ENCODE results near the gene PTX4. TPM values are rescaled to one million over a fixed set of nuclear protein-coding genes. Genes with fewer than 3 reads are reported as not detected.

Gene PTX4
- total RNA-seq, 8 experiments from 2014 or later, result 0.11 to 0.46 (median 0.16) TPM; not detected in 4

GRCh38 chr16:1455190-1456171, 33.3 kb downstream of the PTX4 start:
- 85 to 100% (median 95%) methylated on average over 1 to 13 of the region's 41 CpGs; no CpG with 5 or more reads in 7 of the 10 experiments for WGBS, 10 experiments
- Histone ChIP-seq H3K4me1 (replicated peaks in 1 of 2) (no peaks in the 10 kb centered on the region), H3K4me3 (no peak overlapping the region), H3K27ac (no peak overlapping the region)
- no peak for ATAC-seq (replicated peaks in 6 of 8)
- in situ Hi-C loops (cut with MboI; ENCODE audit: low pct_unique_long_range_greater_than_20kb in 2 of 9, low sequenced_read_pairs in 9 of 9, unreplicated experiment in 9 of 9), result no loop called here

DNA sequence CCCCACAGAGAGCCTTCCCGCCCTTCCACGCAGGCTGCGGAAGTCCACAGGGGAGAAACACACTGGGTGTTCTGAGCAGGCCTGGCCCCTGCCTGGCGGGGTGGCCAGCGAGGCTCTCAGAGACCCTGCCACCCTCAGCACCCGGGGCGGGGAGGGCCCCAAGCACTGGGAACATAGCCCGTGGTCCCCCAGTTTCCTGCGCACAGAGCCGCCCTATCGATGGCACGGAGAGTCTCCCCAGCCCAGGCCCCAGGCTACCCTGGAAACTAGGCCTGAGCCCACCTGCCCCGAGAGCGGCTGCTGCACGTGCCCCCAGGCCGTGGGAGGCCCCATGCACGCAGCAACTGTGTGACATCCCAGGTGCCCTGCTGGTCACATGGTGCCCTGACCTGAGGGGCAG, 34.2 kb downstream of the PTX4 start:
- H3K27ac ChIP-seq, result no peak overlapping the region
- ATAC-seq (replicated peaks in 6 of 8), result no peak
- H3K4me3 ChIP-seq, result no peak overlapping the region
- H3K4me1 ChIP-seq (replicated peaks in 1 of 2), result no peaks in the 10 kb centered on the region
- WGBS, 10 experiments, result 80 to 100% (median 93%) methylated on average over 1 to 3 of the region's 17 CpGs; no CpG with 5 or more reads in 7 of the 10 experiments
- in situ Hi-C loops (cut with MboI; ENCODE audit: low pct_unique_long_range_greater_than_20kb in 2 of 9, low sequenced_read_pairs in 9 of 9, unreplicated experiment in 9 of 9), result no loop called here

DNA sequence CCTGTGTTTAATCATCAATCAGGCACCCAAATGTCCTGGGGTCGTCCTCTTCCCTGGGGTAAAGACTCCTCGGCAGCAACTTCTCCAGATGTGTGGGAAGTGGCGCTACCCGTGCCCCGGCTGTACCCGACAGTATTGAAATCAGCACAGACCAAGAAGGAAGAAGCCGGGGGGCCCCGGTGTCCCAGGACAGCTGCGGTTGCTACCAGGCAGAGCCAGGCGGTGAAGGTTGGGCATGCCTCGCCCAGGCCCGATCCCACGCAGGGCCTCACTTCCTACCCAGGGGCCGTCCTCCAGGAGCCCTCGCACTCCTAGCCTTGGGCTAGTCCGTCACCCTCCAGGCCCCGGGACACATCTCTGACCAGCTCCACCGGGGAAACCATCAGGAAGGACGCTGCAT, 35.4 kb downstream of the PTX4 start:
- 83 to 100% (median 97%) methylated on average over 1 to 7 of the region's 19 CpGs; no CpG with 5 or more reads in 7 of the 10 experiments for WGBS, 10 experiments
- no peak for ATAC-seq (replicated peaks in 6 of 8)
- no peak overlapping the region for H3K4me3 ChIP-seq
- in situ Hi-C loops (cut with MboI; ENCODE audit: low pct_unique_long_range_greater_than_20kb in 2 of 9, low sequenced_read_pairs in 9 of 9, unreplicated experiment in 9 of 9), result no loop called here
- H3K4me1 ChIP-seq (replicated peaks in 1 of 2), result no peaks in the 10 kb centered on the region
- H3K27ac ChIP-seq, result no peak overlapping the region

GRCh38 chr16:1452530-1452929, 36.2 kb downstream of the PTX4 start:
- in situ Hi-C loops (cut with MboI; ENCODE audit: low pct_unique_long_range_greater_than_20kb in 2 of 9, low sequenced_read_pairs in 9 of 9, unreplicated experiment in 9 of 9), result no loop called here
- H3K27ac ChIP-seq, result no peak overlapping the region
- no peak overlapping the region for H3K4me3 ChIP-seq
- 90 to 94% methylated on average over 4 to 6 of the region's 20 CpGs; no CpG with 5 or more reads in 8 of the 10 experiments for WGBS, 10 experiments
- ATAC-seq (replicated peaks in 6 of 8), result peak in 3 of 8 experiments; percentile 2 to 9 (median 8)
- no peaks in the 10 kb centered on the region for H3K4me1 ChIP-seq (replicated peaks in 1 of 2)

DNA sequence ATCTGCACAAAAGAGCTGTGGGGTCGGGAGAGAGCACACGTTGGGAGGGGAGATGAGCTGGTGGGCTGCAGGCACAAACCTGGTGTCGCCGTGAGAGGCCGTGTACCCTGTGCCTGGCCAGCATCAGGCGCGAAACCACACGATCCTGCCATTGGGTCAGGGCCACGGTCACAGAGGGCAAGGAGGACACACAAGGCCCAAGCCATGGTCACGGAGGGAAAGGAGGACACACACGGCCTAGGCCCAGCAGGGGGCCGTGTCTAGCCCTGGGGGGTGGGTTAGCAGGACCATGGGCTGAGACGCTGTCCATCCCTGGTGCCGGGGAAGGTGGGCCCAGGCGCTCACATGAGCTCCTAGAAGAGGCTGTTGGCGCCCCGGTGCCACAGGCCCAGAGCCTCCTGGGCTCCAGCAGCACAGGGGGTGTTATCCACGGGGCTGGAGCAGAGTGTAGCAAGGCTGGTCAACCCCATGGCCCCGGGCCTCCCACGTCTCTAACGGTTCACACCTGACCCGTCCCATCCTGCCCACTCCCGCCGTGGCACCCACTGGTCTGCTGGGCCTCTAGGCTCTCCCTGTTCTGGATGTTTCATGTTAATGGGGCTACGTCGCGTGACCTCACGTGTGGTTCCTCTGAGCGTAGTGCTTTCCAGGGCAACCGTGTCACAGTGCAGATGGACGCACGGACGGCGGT, 36.9 kb downstream of the PTX4 start:
- in situ Hi-C loops (cut with MboI; ENCODE audit: low pct_unique_long_range_greater_than_20kb in 2 of 9, low sequenced_read_pairs in 9 of 9, unreplicated experiment in 9 of 9), result no loop called here
- ATAC-seq (replicated peaks in 6 of 8), result peak in 3 of 8 experiments; percentile 7 to 14 (median 10)
- Histone ChIP-seq H3K4me3 (no peak overlapping the region), H3K4me1 (replicated peaks in 1 of 2) (no peaks in the 10 kb centered on the region), H3K27ac (no peak overlapping the region)
- no CpG with 5 or more reads among the region's 34 CpGs for WGBS, 10 experiments

DNA sequence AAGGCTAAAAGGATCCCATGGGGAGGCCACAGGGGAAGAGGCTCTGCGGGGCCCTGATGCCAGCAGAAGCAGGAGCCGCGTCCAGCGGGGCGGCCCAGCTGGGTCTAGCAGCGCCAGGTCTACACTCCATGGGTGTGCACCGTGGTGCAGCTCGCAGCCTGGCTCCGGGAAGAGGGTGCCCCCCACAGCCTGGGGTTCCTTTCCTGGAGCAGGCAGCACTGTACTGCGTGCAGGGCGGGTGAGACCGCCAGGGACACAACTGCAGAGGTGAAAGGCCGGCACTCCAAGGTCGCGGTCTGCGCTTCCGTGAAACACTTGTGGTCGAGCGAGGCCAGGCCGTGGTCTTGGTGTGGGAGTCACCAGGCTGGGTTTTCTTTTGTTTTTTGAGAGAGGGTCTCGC, 37.9 kb downstream of the PTX4 start:
- WGBS, 10 experiments, result 92 to 95% methylated on average over 4 to 5 of the region's 21 CpGs; no CpG with 5 or more reads in 8 of the 10 experiments
- no peak overlapping the region for H3K27ac ChIP-seq
- H3K4me1 ChIP-seq (replicated peaks in 1 of 2), result no peaks in the 10 kb centered on the region
- no peak for ATAC-seq (replicated peaks in 6 of 8)
- in situ Hi-C loops (cut with MboI; ENCODE audit: low pct_unique_long_range_greater_than_20kb in 2 of 9, low sequenced_read_pairs in 9 of 9, unreplicated experiment in 9 of 9), result no loop called here
- no peak overlapping the region for H3K4me3 ChIP-seq

GRCh38 chr16:1450218-1450617, 38.5 kb downstream of the PTX4 start:
- no peak overlapping the region for H3K4me3 ChIP-seq
- 93% methylated on average over 3 to 16 of the region's 29 CpGs; no CpG with 5 or more reads in 8 of the 10 experiments for WGBS, 10 experiments
- ATAC-seq (replicated peaks in 6 of 8), result no peak
- H3K4me1 ChIP-seq (replicated peaks in 1 of 2), result no peaks in the 10 kb centered on the region
- no peak overlapping the region for H3K27ac ChIP-seq
- in situ Hi-C loops (cut with MboI; ENCODE audit: low pct_unique_long_range_greater_than_20kb in 2 of 9, low sequenced_read_pairs in 9 of 9, unreplicated experiment in 9 of 9), result no loop called here

- no peak overlapping the region for H3K4me3 ChIP-seq
- 80 to 100% (median 99%) methylated on average over 1 to 7 of the region's 25 CpGs; no CpG with 5 or more reads in 4 of the 10 experiments for whole genome bisulfite sequencing, 10 experiments
- no peak overlapping the region for H3K27ac ChIP-seq
- in situ Hi-C loops (cut with MboI; ENCODE audit: low pct_unique_long_range_greater_than_20kb in 2 of 9, low sequenced_read_pairs in 9 of 9, unreplicated experiment in 9 of 9), result no loop called here
- ATAC-seq (replicated peaks in 6 of 8), result no peak
- no peaks in the 10 kb centered on the region for H3K4me1 ChIP-seq (replicated peaks in 1 of 2)
Measured at GRCh38 chr16:1449201-1449788, 39.4 kb downstream of the PTX4 start.

DNA sequence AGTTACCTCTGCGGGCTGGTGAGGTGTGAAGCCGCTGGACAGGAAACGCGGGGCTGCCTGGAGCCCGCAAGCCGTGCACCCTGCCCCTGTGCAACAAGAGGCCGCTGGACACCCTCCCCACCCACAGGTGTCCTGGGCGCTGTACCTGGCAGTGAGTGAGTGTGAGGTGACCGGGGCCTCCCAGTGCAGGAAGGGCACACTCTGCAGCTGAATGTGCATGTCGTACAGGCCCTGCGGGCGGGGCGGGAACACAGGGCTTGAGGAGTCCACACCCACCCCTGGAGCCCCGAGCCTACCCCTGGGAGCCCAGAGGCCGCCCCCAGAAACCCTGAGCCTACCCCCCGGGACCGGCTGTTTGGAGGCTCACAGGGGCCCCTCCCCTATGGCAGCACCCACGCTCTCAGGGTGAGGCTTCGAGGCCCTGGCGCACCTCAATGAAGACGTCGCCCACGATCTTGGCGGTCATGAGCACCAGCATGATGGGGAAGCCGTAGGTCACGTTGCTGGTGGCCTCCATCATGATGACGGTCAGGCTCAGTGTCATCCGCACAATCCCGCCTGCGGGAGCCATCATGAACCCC, 40.1 kb downstream of the PTX4 start:
- in situ Hi-C loops (cut with MboI; ENCODE audit: low pct_unique_long_range_greater_than_20kb in 2 of 9, low sequenced_read_pairs in 9 of 9, unreplicated experiment in 9 of 9), result no loop called here
- no peak overlapping the region for H3K27ac ChIP-seq
- peak in 2 of 8 experiments; percentile 22 to 30 for ATAC-seq (replicated peaks in 6 of 8)
- H3K4me1 ChIP-seq (replicated peaks in 1 of 2), result no peaks in the 10 kb centered on the region
- H3K4me3 ChIP-seq, result no peak overlapping the region
- 96 to 100% (median 100%) methylated on average over 1 to 5 of the region's 30 CpGs; no CpG with 5 or more reads in 6 of the 10 experiments for WGBS, 10 experiments

DNA sequence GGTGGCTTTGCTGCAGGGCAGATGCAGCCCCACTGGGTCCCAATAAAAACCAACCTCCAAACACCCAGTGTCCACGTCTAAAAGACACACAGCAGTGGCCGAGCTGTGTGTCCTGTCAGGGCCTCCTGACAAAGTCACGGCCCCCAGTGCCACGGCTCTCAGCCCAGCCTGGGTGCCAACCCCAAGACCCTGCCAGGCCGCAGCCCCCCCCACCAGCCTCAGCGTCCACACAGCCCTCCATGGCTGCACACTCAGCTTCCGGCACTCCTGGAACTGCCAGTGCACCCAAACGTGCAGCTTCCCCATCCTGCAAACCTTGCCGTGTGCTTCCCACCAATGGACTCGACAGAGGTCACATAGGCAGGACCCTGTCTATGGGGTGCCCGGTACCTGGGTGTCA, 40.8 kb downstream of the PTX4 start:
- Histone ChIP-seq H3K4me1 (replicated peaks in 1 of 2) (no peaks in the 10 kb centered on the region), H3K4me3 (no peak overlapping the region), H3K27ac (no peak overlapping the region)
- ATAC-seq (replicated peaks in 6 of 8), result no peak
- no CpG with 5 or more reads among the region's 11 CpGs for WGBS, 10 experiments
- in situ Hi-C loops (cut with MboI; ENCODE audit: low pct_unique_long_range_greater_than_20kb in 2 of 9, low sequenced_read_pairs in 9 of 9, unreplicated experiment in 9 of 9), result no loop called here

- in situ Hi-C loops (cut with MboI; ENCODE audit: low pct_unique_long_range_greater_than_20kb in 2 of 9, low sequenced_read_pairs in 9 of 9, unreplicated experiment in 9 of 9), result no loop called here
Measured at GRCh38 chr16:1446296-1447080, 42.3 kb downstream of the PTX4 start.

DNA sequence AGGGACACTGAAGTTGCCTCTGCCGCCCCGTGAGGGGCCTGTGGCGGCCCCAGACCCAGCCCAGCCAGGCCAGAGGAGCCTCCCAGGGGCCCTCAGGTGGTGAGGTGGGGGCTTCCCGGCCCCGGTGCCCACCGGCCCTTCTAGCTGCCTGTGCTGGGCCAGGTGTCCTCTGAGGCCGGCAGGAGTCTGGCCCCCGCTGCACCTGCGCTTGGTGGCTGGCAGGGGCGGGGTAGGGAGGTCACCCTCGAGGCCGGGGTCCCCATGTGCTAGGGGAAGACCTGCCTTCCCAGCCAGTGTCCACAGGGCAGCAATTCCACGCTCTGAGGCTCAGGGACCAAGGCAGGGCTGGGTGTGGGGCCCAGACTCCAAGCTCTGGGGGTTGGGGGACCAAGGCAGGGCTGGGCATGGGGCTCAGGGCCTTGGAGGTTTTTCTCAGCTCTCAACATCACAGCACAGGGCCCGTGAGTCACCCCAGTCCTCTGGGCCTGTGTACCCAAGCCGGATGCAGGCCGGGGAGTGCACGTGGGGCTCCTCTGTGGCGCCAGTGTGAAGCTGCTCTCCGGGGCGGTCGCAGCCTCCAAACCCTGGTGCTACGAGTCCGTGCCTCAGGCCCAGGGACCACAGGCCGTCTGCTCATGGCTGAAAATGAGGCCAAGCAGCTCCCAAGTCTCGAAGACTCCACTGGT, 43.1 kb downstream of the PTX4 start:
- 60 to 100% (median 100%) methylated on average over 1 to 2 of the region's 25 CpGs; no CpG with 5 or more reads in 7 of the 10 experiments for WGBS, 10 experiments
- in situ Hi-C loops (cut with MboI; ENCODE audit: low pct_unique_long_range_greater_than_20kb in 2 of 9, low sequenced_read_pairs in 9 of 9, unreplicated experiment in 9 of 9), result no loop called here
- no peak overlapping the region for H3K27ac ChIP-seq
- no peak for ATAC-seq (replicated peaks in 6 of 8)
- H3K4me3 ChIP-seq, result no peak overlapping the region
- H3K4me1 ChIP-seq (replicated peaks in 1 of 2), result no peaks in the 10 kb centered on the region

More at GRCh38 chr16:1446296-1447080, 42.3 kb downstream of the PTX4 start:
- no peak overlapping the region for H3K27ac ChIP-seq
- H3K4me1 ChIP-seq (replicated peaks in 1 of 2), result no peaks in the 10 kb centered on the region
- 40 to 100% (median 100%) methylated on average over 1 to 7 of the region's 41 CpGs; no CpG with 5 or more reads in 5 of the 10 experiments for WGBS, 10 experiments
- no peak overlapping the region for H3K4me3 ChIP-seq
- ATAC-seq (replicated peaks in 6 of 8), result no peak
